ENCODE data around the gene SLC16A4.
"Not testable (repeated sequence)": the region's sequence is repeated elsewhere in the genome, so short reads cannot be mapped to it uniquely, and the experiment has no call there.

Gene SLC16A4

GRCh38 chr1:110390692-110391245, at the start of gene SLC16A4:
SLC16A4 (minus strand) TSS chr1:110391026; CDS start chr1:110389323, 1,703 bp downstream.
- no peak for DNase-seq

- not testable (repeated sequence) for DNase-seq
These were observed 49.0 kb upstream of the SLC16A4 start for GRCh38 chr1:110439873-110440272.

GRCh38 chr1:110438893-110439292, 48.1 kb upstream of the SLC16A4 start:
- no peak for DNase-seq

GRCh38 chr1:110437645-110438299, 46.9 kb upstream of the SLC16A4 start:
- not testable (repeated sequence) for DNase-seq

- DNase-seq = no peak
These were observed 45.8 kb upstream of the SLC16A4 start for GRCh38 chr1:110436635-110437034.

GRCh38 chr1:110434946-110435345, 44.1 kb upstream of the SLC16A4 start:
- no peak for DNase-seq

GRCh38 chr1:110433803-110434202, 43.0 kb upstream of the SLC16A4 start:
- no peak for DNase-seq

- no peak for DNase-seq
These were observed 42.4 kb upstream of the SLC16A4 start for GRCh38 chr1:110433213-110433612.

GRCh38 chr1:110430901-110431300, 40.1 kb upstream of the SLC16A4 start:
- no peak for DNase-seq

GRCh38 chr1:110430366-110430765, 39.5 kb upstream of the SLC16A4 start:
- no peak for DNase-seq

GRCh38 chr1:110428946-110429345, 38.1 kb upstream of the SLC16A4 start:
- DNase-seq = no peak

GRCh38 chr1:110426854-110427253, 36.0 kb upstream of the SLC16A4 start:
- no peak for DNase-seq

GRCh38 chr1:110425612-110426152, 34.9 kb upstream of the SLC16A4 start:
- no peak for DNase-seq

- no peak for DNase-seq
These were observed 34.1 kb upstream of the SLC16A4 start for GRCh38 chr1:110424699-110425611.

GRCh38 chr1:110420874-110421793, 30.3 kb upstream of the SLC16A4 start:
- peak; percentile 8 for DNase-seq

- DNase-seq = no peak
These were observed 29.3 kb upstream of the SLC16A4 start for GRCh38 chr1:110420023-110420662.

GRCh38 chr1:110418729-110419128, 27.9 kb upstream of the SLC16A4 start:
- no peak for DNase-seq

- not testable (repeated sequence) for DNase-seq
These were observed 22.2 kb upstream of the SLC16A4 start for GRCh38 chr1:110413045-110413444.

- peak; percentile 68 for DNase-seq
These were observed 21.8 kb upstream of the SLC16A4 start for GRCh38 chr1:110412576-110412975.

- no peak for DNase-seq
These were observed 20.4 kb upstream of the SLC16A4 start for GRCh38 chr1:110411173-110411735.

GRCh38 chr1:110409316-110409715, 18.5 kb upstream of the SLC16A4 start:
- no peak for DNase-seq

Data from CD4-positive, alpha-beta T cell treated with Interleukin-4 for 4 hours (primary cell).